Choroid plexus epithelial cell (primary cell): ENCODE measurements around the gene KIRREL3.

Experiments
- DNase-seq: peaks from one replicate; pipeline ENCODE4 v3.0.0-alpha.2; 2010; ENCODE audit warnings: low read depth
- H3K4me3 ChIP-seq: 2 replicates; pipeline ENCODE4 v1.5.1; 2011; ENCODE audit warnings: low read depth, mild to moderate bottlenecking, control low read depth, low read length, moderate library complexity
- CTCF ChIP-seq: conservative IDR thresholded peaks from 2 replicates; pipeline ENCODE4 v1.5.1; 2011; ENCODE audit warnings: low read depth, mild to moderate bottlenecking, control low read depth, inconsistent platforms, low read length, moderate library complexity

The KIRREL3 gene

GRCh38 chr11:126500981-126501380, 499.6 kb downstream of the KIRREL3 start:
- H3K4me3 ChIP-seq, result no peak overlapping the region
- TF ChIP-seq CTCF, result no peak
- DNase-seq, result no peak

- no peak for TF ChIP-seq CTCF
- no peak for DNase-seq
- no peak overlapping the region for H3K4me3 ChIP-seq
Measured at GRCh38 chr11:126499131-126499752, 501.3 kb downstream of the KIRREL3 start.

DNA sequence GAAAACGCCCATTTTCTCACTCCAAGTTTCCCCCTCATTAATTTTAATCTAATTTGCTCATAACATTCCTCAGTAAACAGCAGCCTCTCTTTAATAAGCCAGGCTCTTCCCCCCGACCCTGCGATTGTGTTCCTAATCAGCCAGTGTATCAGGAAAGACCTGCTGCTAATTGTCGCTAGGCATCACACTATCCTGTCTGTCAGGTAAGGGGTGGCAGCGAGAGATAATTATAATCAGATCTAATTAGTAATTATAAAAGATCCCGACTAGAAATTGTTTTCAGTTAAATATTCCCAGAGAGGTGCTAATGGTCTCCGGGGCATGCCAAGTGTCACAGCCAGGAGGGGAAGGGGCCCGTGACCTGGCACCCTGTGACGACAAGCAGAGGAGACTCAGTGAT, 502.3 kb downstream of the KIRREL3 start:
- no peak for TF ChIP-seq CTCF
- no peak for DNase-seq
- H3K4me3 ChIP-seq, result no peak overlapping the region

DNA sequence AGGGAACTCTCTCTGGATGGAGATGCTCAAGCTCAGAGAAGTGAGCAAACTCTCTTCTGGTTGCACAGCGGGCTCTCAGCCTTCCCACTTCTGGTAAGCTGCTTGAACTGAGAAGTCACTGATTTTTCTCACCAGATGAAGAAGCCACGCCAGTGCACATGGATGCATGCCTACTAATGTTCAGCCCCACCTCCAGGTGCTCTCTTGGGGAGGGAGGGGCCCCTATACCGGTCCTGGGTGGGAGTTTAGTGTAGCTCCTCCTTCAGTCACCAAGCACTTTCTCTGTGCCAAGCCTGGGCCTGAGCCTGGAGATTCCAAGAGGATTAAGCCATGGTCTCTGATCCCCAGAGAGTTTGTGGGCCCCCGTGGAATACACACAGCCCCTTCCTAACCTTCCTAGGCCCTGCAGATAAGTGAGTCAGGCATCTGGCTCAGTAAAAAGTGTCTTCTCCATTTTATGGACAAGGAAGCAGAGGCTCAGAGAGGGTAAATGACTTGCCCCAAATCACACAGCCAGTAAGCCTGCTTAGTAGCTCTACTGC, 502.9 kb downstream of the KIRREL3 start:
- TF ChIP-seq CTCF, result no peak
- no peak for DNase-seq
- H3K4me3 ChIP-seq, result no peak overlapping the region

- H3K4me3 ChIP-seq, result no peak overlapping the region
- TF ChIP-seq CTCF, result no peak
- no peak for DNase-seq
Measured at GRCh38 chr11:126496576-126497337, 503.8 kb downstream of the KIRREL3 start.

- H3K4me3 ChIP-seq, result no peak overlapping the region
- TF ChIP-seq CTCF, result no peak
- DNase-seq, result no peak
Measured at GRCh38 chr11:126495281-126496220, 505.0 kb downstream of the KIRREL3 start.
